ENCODE measurements around the gene TMEM63C. TPM values are rescaled to one million over a fixed set of nuclear protein-coding genes. Genes with fewer than 3 reads are reported as not detected.

Gene TMEM63C
- total RNA-seq, 2 donors from 2014 or later = under 0.01 TPM; not detected in 1

DNA sequence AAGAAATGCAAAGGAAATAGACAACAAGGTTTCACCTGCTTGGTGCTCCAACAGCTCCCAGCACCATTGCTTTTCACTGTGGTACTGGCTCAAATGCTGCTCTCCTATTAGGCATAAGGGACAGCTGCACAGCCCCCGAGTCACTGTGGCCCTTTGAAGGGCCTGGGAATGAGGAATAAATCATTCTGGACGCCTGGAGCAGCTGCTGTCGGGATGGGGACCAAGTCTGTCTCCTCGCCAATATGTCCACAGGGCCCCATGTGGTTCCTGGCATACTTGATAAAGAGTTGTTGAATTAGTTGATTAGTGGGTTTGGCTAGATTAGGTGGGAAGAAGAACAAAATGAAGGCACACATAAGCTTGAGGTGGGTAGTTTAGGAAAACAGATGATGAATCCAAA is 102.5 kb downstream of the TMEM63C start:
- no peaks in the 10 kb centered on the region for H3K27me3 ChIP-seq (replicated peaks; ENCODE audit: insufficient read depth)
- no peaks in the 10 kb centered on the region for H3K4me1 ChIP-seq (ENCODE audit: control insufficient read depth in 1 of 2, low read depth in 2 of 2)
- no peaks in the 10 kb centered on the region for H3K9me3 ChIP-seq
- TF ChIP-seq, protein P1, sequence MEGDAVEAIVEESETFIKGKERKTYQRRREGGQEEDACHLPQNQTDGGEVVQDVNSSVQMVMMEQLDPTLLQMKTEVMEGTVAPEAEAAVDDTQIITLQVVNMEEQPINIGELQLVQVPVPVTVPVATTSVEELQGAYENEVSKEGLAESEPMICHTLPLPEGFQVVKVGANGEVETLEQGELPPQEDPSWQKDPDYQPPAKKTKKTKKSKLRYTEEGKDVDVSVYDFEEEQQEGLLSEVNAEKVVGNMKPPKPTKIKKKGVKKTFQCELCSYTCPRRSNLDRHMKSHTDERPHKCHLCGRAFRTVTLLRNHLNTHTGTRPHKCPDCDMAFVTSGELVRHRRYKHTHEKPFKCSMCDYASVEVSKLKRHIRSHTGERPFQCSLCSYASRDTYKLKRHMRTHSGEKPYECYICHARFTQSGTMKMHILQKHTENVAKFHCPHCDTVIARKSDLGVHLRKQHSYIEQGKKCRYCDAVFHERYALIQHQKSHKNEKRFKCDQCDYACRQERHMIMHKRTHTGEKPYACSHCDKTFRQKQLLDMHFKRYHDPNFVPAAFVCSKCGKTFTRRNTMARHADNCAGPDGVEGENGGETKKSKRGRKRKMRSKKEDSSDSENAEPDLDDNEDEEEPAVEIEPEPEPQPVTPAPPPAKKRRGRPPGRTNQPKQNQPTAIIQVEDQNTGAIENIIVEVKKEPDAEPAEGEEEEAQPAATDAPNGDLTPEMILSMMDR (IDR thresholded peaks at IDR 0.05) = no peak
- peaks cover 43% of the 10 kb centered on the region for H3K36me3 ChIP-seq
- no peak for ATAC-seq (ENCODE audit: insufficient number of reproducible peaks, low FRiP score, low read depth)
- no peak for DNase-seq (ENCODE audit: low spot score)
- no peak overlapping the region for H3K27ac ChIP-seq
- H3K4me3 ChIP-seq = no peak overlapping the region

DNA sequence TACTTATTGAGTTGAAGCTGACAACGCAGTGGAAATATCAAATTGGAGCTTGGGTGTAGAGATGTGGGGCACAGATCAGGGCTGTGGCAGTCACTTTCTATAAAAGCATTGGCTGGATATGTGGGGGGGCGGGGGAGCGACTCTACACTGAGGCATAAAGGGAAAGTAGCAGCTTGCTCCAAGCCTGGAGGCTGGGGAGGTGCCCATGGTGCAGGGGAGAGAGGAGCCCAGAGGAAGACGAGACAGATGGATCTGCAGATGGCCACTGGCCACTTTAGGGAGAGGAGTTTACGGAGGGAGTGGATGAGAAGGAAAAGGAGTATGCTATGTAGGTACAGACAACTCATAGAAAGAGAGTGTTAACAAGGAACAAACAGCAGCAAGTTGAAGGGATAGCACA is 102.9 kb downstream of the TMEM63C start:
- ATAC-seq (ENCODE audit: insufficient number of reproducible peaks, low FRiP score, low read depth) (no peak), DNase-seq (ENCODE audit: low spot score) (no peak)
- Histone ChIP-seq H3K27ac (no peak overlapping the region), H3K4me3 (no peak overlapping the region), H3K27me3 (replicated peaks; ENCODE audit: insufficient read depth) (no peaks in the 10 kb centered on the region), H3K36me3 (peaks cover 43% of the 10 kb centered on the region), H3K9me3 (no peaks in the 10 kb centered on the region), H3K4me1 (ENCODE audit: control insufficient read depth in 1 of 2, low read depth in 2 of 2) (no peaks in the 10 kb centered on the region)
- TF ChIP-seq, protein P1 (IDR thresholded peaks at IDR 0.05) = no peak

GRCh38 chr14:77286576-77286975 is 105.0 kb downstream of the TMEM63C start:
- no peaks in the 10 kb centered on the region for H3K4me1 ChIP-seq (ENCODE audit: control insufficient read depth in 1 of 2, low read depth in 2 of 2)
- TF ChIP-seq, protein P1 (IDR thresholded peaks at IDR 0.05) = no peak
- no peak overlapping the region for H3K27ac ChIP-seq
- ATAC-seq (ENCODE audit: insufficient number of reproducible peaks, low FRiP score, low read depth) = no peak
- H3K9me3 ChIP-seq = no peaks in the 10 kb centered on the region
- DNase-seq (ENCODE audit: low spot score) = no peak
- peaks cover 43% of the 10 kb centered on the region for H3K36me3 ChIP-seq
- H3K27me3 ChIP-seq (replicated peaks; ENCODE audit: insufficient read depth) = no peaks in the 10 kb centered on the region
- no peak overlapping the region for H3K4me3 ChIP-seq

- TF ChIP-seq, protein P1 (IDR thresholded peaks at IDR 0.05) = no peak
- DNase-seq (ENCODE audit: low spot score) = no peak
- H3K27me3 ChIP-seq (replicated peaks; ENCODE audit: insufficient read depth) = no peaks in the 10 kb centered on the region
- no peaks in the 10 kb centered on the region for H3K9me3 ChIP-seq
- H3K4me1 ChIP-seq (ENCODE audit: control insufficient read depth in 1 of 2, low read depth in 2 of 2) = no peaks in the 10 kb centered on the region
- peaks cover 14% of the 10 kb centered on the region for H3K36me3 ChIP-seq
- ATAC-seq (ENCODE audit: insufficient number of reproducible peaks, low FRiP score, low read depth) = no peak
- H3K4me3 ChIP-seq = no peak overlapping the region
- H3K27ac ChIP-seq = no peak overlapping the region
Measured at GRCh38 chr14:77290705-77291104, 109.1 kb downstream of the TMEM63C start.

DNA sequence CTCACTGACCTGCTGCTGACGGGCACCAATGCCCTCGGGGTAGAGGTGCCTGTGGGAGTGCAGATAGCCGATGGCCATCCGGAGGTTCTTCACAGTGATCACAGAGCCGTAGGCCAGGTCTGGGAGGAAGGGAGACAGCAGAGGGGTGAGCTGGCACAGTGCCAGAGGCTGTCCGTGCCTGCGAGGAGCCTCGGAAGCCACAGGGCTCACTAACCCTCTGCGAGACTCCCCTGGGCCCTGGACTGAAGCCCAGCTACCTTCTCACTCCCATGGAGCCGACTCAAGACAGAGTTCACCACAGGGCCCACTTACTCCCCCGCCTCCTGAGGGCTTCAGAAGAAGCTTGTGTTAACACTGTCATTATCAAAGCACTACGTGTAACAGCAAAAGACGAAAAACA is 114.6 kb downstream of the TMEM63C start:
- ATAC-seq (ENCODE audit: insufficient number of reproducible peaks, low FRiP score, low read depth) (no peak), DNase-seq (ENCODE audit: low spot score) (no peak)
- no peaks in the 10 kb centered on the region for H3K27me3 ChIP-seq (replicated peaks; ENCODE audit: insufficient read depth)
- no peak overlapping the region for H3K4me3 ChIP-seq
- no peak overlapping the region for H3K27ac ChIP-seq
- H3K4me1 ChIP-seq (ENCODE audit: control insufficient read depth in 1 of 2, low read depth in 2 of 2) = no peaks in the 10 kb centered on the region
- TF ChIP-seq, protein P1 (IDR thresholded peaks at IDR 0.05) = no peak
- H3K36me3 ChIP-seq = peaks cover 24% of the 10 kb centered on the region
- H3K9me3 ChIP-seq = no peaks in the 10 kb centered on the region

Measured in thoracic aorta (tissue), 2 donors.